K562 (cell line): Measurements from ENCODE around the gene TMEM138. TPM values are rescaled to one million over a fixed set of nuclear protein-coding genes. Genes with fewer than 3 reads are reported as not detected.
A peak's percentile ranks its signal among the peaks of the same experiment; 100 is the strongest.

Experiments
- BACH1 ChIP-seq: fragments of 200-800 bp; sonication (Bioruptor generic); IDR thresholded peaks from 2 replicates; pipeline ENCODE4 v1.6.1; 2016; ENCODE audit warnings: missing genetic modification characterization, missing compliant biosample characterization
- BCOR ChIP-seq: fragments of 450-650 bp; IDR thresholded peaks from 2 replicates; pipeline ENCODE4 v1.6.1; 2016
- CHD2 ChIP-seq: IDR thresholded peaks from 2 replicates; pipeline ENCODE4 v1.6.1; 2011; ENCODE audit warnings: low read depth, low read length
- GTF2B ChIP-seq: IDR thresholded peaks from 2 replicates; pipeline ENCODE4 v1.6.1; 2011; ENCODE audit not compliant: insufficient read length; ENCODE audit errors: extremely low read depth
- HEY1 ChIP-seq: fragments of 250-450 bp; sonication (Bioruptor Pico); IDR thresholded peaks from 2 replicates; pipeline ENCODE4 v1.5.0; 2020; ENCODE audit warnings: mild to moderate bottlenecking, moderate library complexity, borderline replicate concordance
- JUNB ChIP-seq: fragments of 450-650 bp; formaldehyde crosslinking; conservative IDR thresholded peaks from 2 replicates; pipeline ENCODE4 v1.4.0; 2020; ENCODE audit warnings: mild to moderate bottlenecking
- KLF13 ChIP-seq: fragments of 450-650 bp; IDR thresholded peaks from 2 replicates; pipeline ENCODE4 v1.6.1; 2016; ENCODE audit warnings: missing genetic modification characterization, low read depth, mild to moderate bottlenecking, missing compliant biosample characterization, moderate library complexity, borderline replicate concordance
- LCOR ChIP-seq: sonication (generic); formaldehyde crosslinking; IDR thresholded peaks from 2 replicates; pipeline ENCODE4 v1.8.0; 2022; ENCODE audit warnings: mild to moderate bottlenecking, missing genetic modification reagents
- NFIC ChIP-seq: fragments of 450-650 bp; IDR thresholded peaks from 2 replicates; pipeline ENCODE4 v1.6.1; 2017; ENCODE audit warnings: mild to moderate bottlenecking, inconsistent platforms
- NFRKB ChIP-seq: fragments of 450-650 bp; IDR thresholded peaks from 2 replicates; pipeline ENCODE4 v1.6.1; 2016; ENCODE audit warnings: low read depth
- POLR2AphosphoS5 ChIP-seq: IDR thresholded peaks from 2 replicates; pipeline ENCODE4 v1.6.1; 2011; ENCODE audit warnings: mild to moderate bottlenecking, low read depth, low read length, moderate library complexity; ENCODE audit not compliant: control insufficient read depth, insufficient read depth
- RAD51 ChIP-seq: fragments of 450-650 bp; IDR thresholded peaks from 2 replicates; pipeline ENCODE4 v1.7.1; 2016; ENCODE audit warnings: low read depth, mild to moderate bottlenecking, borderline replicate concordance
- REST ChIP-seq, 2 experiments: fragments of 450-650 bp; formaldehyde crosslinking in 1 of 2; IDR thresholded peaks; 2 replicates each; pipeline versions ENCODE4 v1.4.0 to v1.6.1; 2014 to 2020; ENCODE audit warnings: mild to moderate bottlenecking in 2 of 2, borderline replicate concordance in 1 of 2, low read depth in 1 of 2
- TAL1 ChIP-seq: fragments of 450-650 bp; IDR thresholded peaks from 2 replicates; pipeline ENCODE4 v1.6.1; 2016; ENCODE audit warnings: mild to moderate bottlenecking
- USF2 ChIP-seq: sonication (generic); formaldehyde crosslinking; IDR thresholded peaks from 2 replicates; pipeline ENCODE4 v1.5.0; 2020; ENCODE audit warnings: missing genetic modification reagents
- ZNF274 ChIP-seq: IDR thresholded peaks from 2 replicates; pipeline ENCODE4 v1.6.1; 2011; ENCODE audit warnings: low read depth, mild to moderate bottlenecking, low read length, moderate library complexity, borderline replicate concordance
- ZNF280B ChIP-seq: fragments of 250-450 bp; sonication (Bioruptor Pico); IDR thresholded peaks from 2 replicates; pipeline ENCODE4 v1.5.1; 2021; ENCODE audit warnings: mild to moderate bottlenecking
- ZNF717 ChIP-seq: fragments of 250-450 bp; sonication (Bioruptor Pico); IDR thresholded peaks from 2 replicates; pipeline ENCODE4 v1.5.0; 2021
- polyA plus RNA-seq, 8 experiments: library from polyadenylated mRNA; depleted of rRNA in 4 of 8; stranded (reverse) in 5 of 8; unstranded in 3 of 8; fragments of >200 nt; fragmentation: Nextera tagmentation in 2 of 8; fragmentation: Illumina TruSeq in 1 of 8; extraction: Ambion mirVana in 2 of 8; extraction: Trizol in 1 of 8; gene quantifications; 2 replicates each; pipeline versions ENCODE4 v1.2.1 to v1.2.3, GENCODE V29; 2011 to 2014; ENCODE audit warnings: inconsistent platforms in 1 of 8, missing spikeins in 1 of 8
- total RNA-seq, 7 experiments: library from RNA; depleted of rRNA in 6 of 7; stranded (reverse); fragments of >200 nt in 6 of 7; fragmentation: Illumina TruSeq in 2 of 7; extraction: Trizol in 2 of 7; gene quantifications; 2 replicates each; pipeline versions ENCODE4 v1.2.1 to v1.2.3, GENCODE V29; 2011 to 2021; ENCODE audit warnings: low replicate concordance in 1 of 7

Gene TMEM138
- total and polyA plus RNA-seq, 9 of the 15 experiments (the other 6 are each of a cell fraction or from before 2014, with no cell fraction given): 23.2 to 168 (median 63.1) TPM

GRCh38 chr11:61342207-61342803 lies 19.9 kb upstream of the TMEM138 start (continued):
- TF ChIP-seq REST (IDR thresholded peaks at IDR 0.05; ENCODE audit: borderline replicate concordance) (peak; percentile 34), REST (CRISPR knock-in tag; IDR thresholded peaks at IDR 0.05; ENCODE audit: low read depth) (no peak), TAL1 (peak; percentile 89), CHD2 (0 out of 2 replicates have a peak, but pooled peaks have one; percentile 12), BCOR (peak; percentile 61; the same call in 1 of the 2 replicates), ZNF717 (no peak), NFRKB (no peak), ZNF274 (peak; percentile 47; the same call in 1 of the 2 replicates), USF2 (CRISPR knock-in tag) (peak; percentile 26; the same call in 1 of the 2 replicates), POLR2AphosphoS5 (peak; percentile 95), NFIC (peak; percentile 91), HEY1 (CRISPR knock-in tag) (no peak), LCOR (CRISPR knock-in tag) (0 out of 2 replicates have a peak, but pooled peaks have one; percentile 64), RAD51 (peak; percentile 18; the same call in 1 of the 2 replicates), ZNF280B (CRISPR knock-in tag) (no peak), JUNB (CRISPR knock-in tag) (no peak), KLF13 (tag) (peak; percentile 70; the same call in 1 of the 2 replicates), BACH1 (tag) (no peak), GTF2B (no peak)
